LHCN-M2 (cell line): ENCODE measurements around the gene OR4D11. TPM values are rescaled to one million over a fixed set of nuclear protein-coding genes. Genes with fewer than 3 reads are reported as not detected.
"Not testable (repeated sequence)": the region's sequence is repeated elsewhere in the genome, so short reads cannot be mapped to it uniquely, and the experiment has no call there.

Experiments used
- DNase-seq: peaks from one replicate; pipeline ENCODE4 v3.0.0-alpha.2; 2012; ENCODE audit warnings: low read depth
- total RNA-seq: library from RNA; depleted of rRNA; stranded (reverse); fragments of >200 nt; gene quantifications from 2 replicates; pipeline ENCODE4 v1.2.3, GENCODE V29; 2014; rRNA removed

The OR4D11 gene
- total RNA-seq, 1 experiment from 2014 or later, result not detected

- DNase-seq, result not testable (repeated sequence)
These were observed 44.4 kb downstream of the OR4D11 start for GRCh38 chr11:59547605-59548308.

- DNase-seq, result no peak
These were observed 44.9 kb downstream of the OR4D11 start for GRCh38 chr11:59548309-59548656.

GRCh38 chr11:59550368-59550841 lies 47.0 kb downstream of the OR4D11 start:
- peak; percentile 94 for DNase-seq

GRCh38 chr11:59550842-59551658 lies 47.7 kb downstream of the OR4D11 start:
- peak; percentile 95 for DNase-seq

- DNase-seq, result peak; percentile 78
These were observed 48.5 kb downstream of the OR4D11 start for GRCh38 chr11:59551659-59552521.

- DNase-seq, result no peak
These were observed 49.5 kb downstream of the OR4D11 start for GRCh38 chr11:59552844-59553243.

- DNase-seq, result no peak
These were observed 49.9 kb downstream of the OR4D11 start for GRCh38 chr11:59553323-59553722.

Other genes with a start within 250 kb of the OR4D11 start
- gene OR5AN1, start 144.7 kb upstream of the OR4D11 start, total RNA-seq, result not detected in 2 replicates
- not detected in 2 replicates for gene OR5A2, start 77.2 kb upstream of the OR4D11 start, total RNA-seq
- not detected in 2 replicates for gene OR5A1, start 67.1 kb upstream of the OR4D11 start, total RNA-seq
- not detected in 2 replicates for gene OR4D6, start 46.6 kb upstream of the OR4D11 start, total RNA-seq
- not detected in 2 replicates for gene OR4D10, start 30.3 kb upstream of the OR4D11 start, total RNA-seq
- not detected in 2 replicates for gene OR4D9, start 8.0 kb downstream of the OR4D11 start, total RNA-seq
- gene OSBP, start 112.2 kb downstream of the OR4D11 start, total RNA-seq, result 13.0 and 17.9 TPM in 2 replicates
- gene PATL1, start 165.5 kb downstream of the OR4D11 start, total RNA-seq, result 21.3 and 23.1 TPM in 2 replicates
- not detected in 2 replicates for gene OR10V1, start 210.3 kb downstream of the OR4D11 start, total RNA-seq